ENCODE data around the gene TEX2. TPM values are rescaled to one million over a fixed set of nuclear protein-coding genes. Genes with fewer than 3 reads are reported as not detected.

Gene TEX2
- total RNA-seq, 2 donors from 2014 or later = 9.4 to 14.9 TPM

- Mint-ChIP-seq H3K9me3 (no peaks in the 10 kb centered on the region), H3K4me1 (peaks cover 54% of the 10 kb centered on the region), H3K36me3 (ENCODE audit: low read depth) (peaks cover 52% of the 10 kb centered on the region), H3K27me3 (no peaks in the 10 kb centered on the region), H3K4me3 (peak overlapping the region; percentile 23), H3K27ac (peak overlapping the region; percentile 46)
- no peak for ATAC-seq (replicated peaks)
Measured at GRCh38 chr17:64102627-64103390, 160.3 kb downstream of the TEX2 start.

- H3K4me1 Mint-ChIP-seq = peaks cover 60% of the 10 kb centered on the region
Measured at GRCh38 chr17:64099543-64099942, 163.5 kb downstream of the TEX2 start.

More at GRCh38 chr17:64099543-64099942, 163.5 kb downstream of the TEX2 start:
- Mint-ChIP-seq H3K36me3 (ENCODE audit: low read depth) (peaks cover 81% of the 10 kb centered on the region), H3K9me3 (no peaks in the 10 kb centered on the region), H3K27me3 (no peaks in the 10 kb centered on the region), H3K4me3 (no peak overlapping the region), H3K27ac (peak overlapping the region; percentile 38)
- ATAC-seq (replicated peaks) = no peak

Other genes starting within 250 kb of the TEX2 start
- 10 to 100 TPM; 43.0 to 54.9 TPM for gene ICAM2, start 242.6 kb downstream of the TEX2 start, total RNA-seq
- gene ERN1, start 133.1 kb downstream of the TEX2 start, total RNA-seq = 10 to 100 TPM; 42.2 to 93.3 TPM
- under 1 TPM; 0.09 to 0.19 TPM for gene PECAM1, start 127.6 kb upstream of the TEX2 start, total RNA-seq
- gene MILR1, start 185.9 kb upstream of the TEX2 start, total RNA-seq = not detected
- gene POLG2, start 233.8 kb upstream of the TEX2 start, total RNA-seq = 10 to 100 TPM; 38.8 to 40.9 TPM
- gene DDX5, start 243.0 kb upstream of the TEX2 start, total RNA-seq = 100 to 1,000 TPM; 485 to 742 TPM
- gene CEP95, start 243.7 kb upstream of the TEX2 start, total RNA-seq = 10 to 100 TPM; 45.3 to 63.4 TPM

Data from activated T-helper 17 cell treated with anti-CD3 and anti-CD28 coated beads, Interleukin-2, amount 50 U/mL, for 72 hours (primary cell).